Hepatocyte (in vitro differentiated cells): ENCODE results near the gene NEUROG1. TPM values are rescaled to one million over a fixed set of nuclear protein-coding genes. Genes with fewer than 3 reads are reported as not detected.

Source experiments
- DNase-seq: peaks from one replicate; pipeline ENCODE4 v3.0.0-alpha.2; 2016; ENCODE audit warnings: low spot score
- H2AFZ ChIP-seq: fragments of 200-600 bp; sonication (generic); 2 replicates; pipeline ENCODE4 v1.6.0; 2016; ENCODE audit warnings: antibody characterized with exemption, mild to moderate bottlenecking
- H3K27ac ChIP-seq: fragments of 200-600 bp; sonication (generic); 2 replicates; pipeline ENCODE4 v1.5.1; 2016; ENCODE audit warnings: mild to moderate bottlenecking
- H3K27me3 ChIP-seq: fragments of 200-600 bp; sonication (generic); 2 replicates; pipeline ENCODE4 v1.6.1; 2016
- H3K36me3 ChIP-seq: fragments of 200-600 bp; sonication (generic); replicated peaks from 2 replicates; pipeline ENCODE4 v1.5.1; 2016; ENCODE audit warnings: low read depth; ENCODE audit not compliant: insufficient read depth
- H3K4me1 ChIP-seq: fragments of 200-600 bp; sonication (generic); 2 replicates; pipeline ENCODE4 v1.5.1; 2016; ENCODE audit warnings: mild to moderate bottlenecking, moderate library complexity; ENCODE audit not compliant: insufficient read depth
- H3K4me2 ChIP-seq: fragments of 200-600 bp; sonication (generic); 2 replicates; pipeline ENCODE4 v1.6.0; 2016
- H3K4me3 ChIP-seq: fragments of 200-600 bp; sonication (generic); 2 replicates; pipeline ENCODE4 v1.5.1; 2016; ENCODE audit warnings: mild to moderate bottlenecking
- H3K79me2 ChIP-seq: fragments of 200-600 bp; sonication (generic); 2 replicates; pipeline ENCODE4 v1.6.0; 2017; ENCODE audit warnings: mild to moderate bottlenecking
- H3K9me2 ChIP-seq: fragments of 200-600 bp; sonication (generic); replicated peaks from 2 replicates; pipeline ENCODE4 v1.6.0; 2017; ENCODE audit warnings: mild to moderate bottlenecking; ENCODE audit not compliant: insufficient read depth
- H3K9me3 ChIP-seq: fragments of 200-600 bp; sonication (generic); 2 replicates; pipeline ENCODE4 v1.5.1; 2016; ENCODE audit warnings: low read depth, mild to moderate bottlenecking
- H4K20me1 ChIP-seq: fragments of 200-600 bp; sonication (generic); 2 replicates; pipeline ENCODE4 v1.6.0; 2016; ENCODE audit warnings: mild to moderate bottlenecking; ENCODE audit not compliant: insufficient read depth, poor library complexity, severe bottlenecking
- CTCF ChIP-seq: fragments of 200-600 bp; sonication (generic); IDR thresholded peaks from 2 replicates; pipeline ENCODE4 v1.5.1; 2016; ENCODE audit warnings: antibody characterized with exemption, mild to moderate bottlenecking; ENCODE audit not compliant: poor library complexity
- EZH2 ChIP-seq: fragments of 200-600 bp; sonication (generic); IDR thresholded peaks from 2 replicates; pipeline ENCODE4 v1.6.1; 2016; ENCODE audit warnings: antibody characterized with exemption, mild to moderate bottlenecking, borderline replicate concordance
- EZH2phosphoT487 ChIP-seq: fragments of 200-600 bp; sonication (generic); IDR thresholded peaks from one replicate; pipeline ENCODE4 v1.6.1; 2018; ENCODE audit warnings: antibody characterized with exemption, mild to moderate bottlenecking, low read depth, moderate library complexity; ENCODE audit not compliant: unreplicated experiment, severe bottlenecking
- WGBS: methylation state at CpG from one replicate; pipeline ENCODE4 v1.1.6; 2016; ENCODE audit warnings: low lambda C conversion rate; ENCODE audit errors: missing lambda C conversion rate; 5-methylcytosine and 5-hydroxymethylcytosine counted together
- polyA plus RNA-seq: library from polyadenylated mRNA; unstranded; fragments of >200 nt; fragmentation: Nextera tagmentation; extraction: Ambion mirVana; gene quantifications from 2 replicates; pipeline ENCODE4 v1.2.1, GENCODE V29; 2016
- total RNA-seq: library from RNA; depleted of rRNA; stranded (reverse); fragments of >200 nt; gene quantifications from 2 replicates; pipeline ENCODE4 v1.2.3, GENCODE V29; 2014

NEUROG1 gene
- total and polyA plus RNA-seq, 2 experiments from 2014 or later, result not detected

- TF ChIP-seq EZH2, result no peak
- TF ChIP-seq EZH2phosphoT487, result no peak
- TF ChIP-seq CTCF, result no peak
- no peaks in the 10 kb centered on the region for H3K36me3 ChIP-seq
- H3K4me3 ChIP-seq, result no peak overlapping the region
- H2AFZ ChIP-seq, result no peak overlapping the region
- H4K20me1 ChIP-seq, result no peaks in the 10 kb centered on the region
- H3K9me3 ChIP-seq, result no peaks in the 10 kb centered on the region
- no peak for DNase-seq
- no peaks in the 10 kb centered on the region for H3K79me2 ChIP-seq
- H3K4me2 ChIP-seq, result no peak overlapping the region
- no peak overlapping the region for H3K27ac ChIP-seq
- 96% methylated on average over 3 of the region's 3 CpGs for WGBS
- peaks cover 35% of the 10 kb centered on the region for H3K27me3 ChIP-seq
- no peaks in the 10 kb centered on the region for H3K4me1 ChIP-seq
- no peaks in the 10 kb centered on the region for H3K9me2 ChIP-seq
Observed at GRCh38 chr5:135514116-135514515, 21.6 kb downstream of the NEUROG1 start.

- Histone ChIP-seq H3K9me2 (no peaks in the 10 kb centered on the region), H3K36me3 (no peaks in the 10 kb centered on the region), H3K79me2 (no peaks in the 10 kb centered on the region), H3K4me3 (no peak overlapping the region), H3K27ac (no peak overlapping the region), H3K9me3 (no peaks in the 10 kb centered on the region), H3K4me2 (no peak overlapping the region), H4K20me1 (no peaks in the 10 kb centered on the region), H2AFZ (no peak overlapping the region), H3K4me1 (peaks cover 5% of the 10 kb centered on the region), H3K27me3 (peaks cover 49% of the 10 kb centered on the region)
- 68% methylated on average over 1 of the region's 1 CpG for WGBS
- TF ChIP-seq CTCF (no peak), EZH2 (no peak), EZH2phosphoT487 (no peak)
- DNase-seq, result no peak
Observed at GRCh38 chr5:135511761-135512575, 23.8 kb downstream of the NEUROG1 start.

- Histone ChIP-seq H3K9me2 (no peaks in the 10 kb centered on the region), H3K9me3 (no peaks in the 10 kb centered on the region), H4K20me1 (no peaks in the 10 kb centered on the region), H3K4me2 (no peak overlapping the region), H3K4me3 (no peak overlapping the region), H3K4me1 (peaks cover 5% of the 10 kb centered on the region), H3K27me3 (peaks cover 53% of the 10 kb centered on the region), H3K79me2 (no peaks in the 10 kb centered on the region), H2AFZ (no peak overlapping the region), H3K27ac (no peak overlapping the region), H3K36me3 (no peaks in the 10 kb centered on the region)
- DNase-seq, result no peak
- WGBS, result 72% methylated on average over 6 of the region's 6 CpGs
- TF ChIP-seq CTCF, result no peak
- TF ChIP-seq EZH2phosphoT487, result no peak
- TF ChIP-seq EZH2, result no peak
Observed at GRCh38 chr5:135509995-135510394, 25.8 kb downstream of the NEUROG1 start.
